Raji (cell line): ENCODE results near the gene EPHA7.

ENCODE experiments used
- POLR2A ChIP-seq: IDR thresholded peaks from 2 replicates; pipeline ENCODE4 v1.6.1; 2011; ENCODE audit warnings: low read depth, low read length, control low read depth; ENCODE audit not compliant: insufficient read depth

Gene EPHA7

DNA sequence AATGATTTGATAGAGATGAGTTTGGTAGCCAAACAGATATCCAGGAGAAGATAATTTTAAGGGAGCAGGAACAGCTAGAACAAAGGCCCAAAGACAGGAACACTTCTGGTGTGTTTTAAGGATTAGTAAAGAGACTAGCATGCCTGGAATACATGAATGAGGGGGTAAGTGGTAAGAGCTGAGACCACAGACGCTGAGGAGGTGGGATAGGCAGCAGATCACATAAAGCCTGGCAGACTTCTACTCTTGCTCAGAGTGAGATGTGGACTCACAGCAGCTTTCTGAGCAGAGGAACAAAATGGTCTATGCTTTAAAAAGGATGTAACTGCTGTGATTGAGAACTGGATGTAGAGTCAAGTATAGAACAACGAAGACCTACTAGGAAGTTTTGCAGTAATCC, 100.1 kb downstream of the EPHA7 start:
- TF ChIP-seq POLR2A: no peak

DNA sequence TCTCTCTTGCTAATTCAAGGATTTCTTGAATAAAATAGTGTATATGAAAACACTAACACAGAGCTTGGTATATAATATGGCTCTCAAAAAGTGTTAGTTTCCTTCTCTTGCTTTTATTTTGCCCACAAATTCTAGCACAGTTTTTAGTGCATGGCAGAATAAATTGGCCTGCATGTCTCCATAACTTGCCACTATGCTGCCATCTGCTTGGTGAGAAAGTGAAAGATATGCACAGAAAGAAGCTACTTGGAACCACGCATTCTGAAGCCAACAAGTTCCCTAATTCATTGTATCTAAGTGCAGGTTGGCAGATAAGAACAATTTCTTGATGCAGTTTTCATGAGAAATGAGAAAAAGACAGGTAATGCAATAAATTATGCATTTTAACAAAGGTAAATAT, 101.2 kb downstream of the EPHA7 start:
- no peak for TF ChIP-seq POLR2A

DNA sequence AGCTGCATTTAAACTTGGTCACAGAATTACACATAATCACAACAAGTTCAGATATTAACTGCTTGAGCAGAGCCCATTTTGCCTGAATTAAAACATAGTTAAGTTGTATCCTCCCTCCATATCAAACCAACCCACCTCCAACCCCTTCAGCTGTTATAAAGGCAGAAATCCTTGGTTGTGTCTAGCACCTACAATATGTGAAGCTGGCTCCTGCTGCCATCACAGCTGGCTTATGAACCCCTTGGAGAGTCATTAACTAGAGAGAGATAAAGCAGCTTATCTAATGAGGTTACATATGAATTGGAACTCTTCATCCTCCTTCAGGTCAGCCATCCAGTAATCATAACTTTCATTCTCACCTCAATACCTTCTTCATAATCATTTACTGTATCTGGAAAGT, 101.8 kb downstream of the EPHA7 start:
- TF ChIP-seq POLR2A: no peak

DNA sequence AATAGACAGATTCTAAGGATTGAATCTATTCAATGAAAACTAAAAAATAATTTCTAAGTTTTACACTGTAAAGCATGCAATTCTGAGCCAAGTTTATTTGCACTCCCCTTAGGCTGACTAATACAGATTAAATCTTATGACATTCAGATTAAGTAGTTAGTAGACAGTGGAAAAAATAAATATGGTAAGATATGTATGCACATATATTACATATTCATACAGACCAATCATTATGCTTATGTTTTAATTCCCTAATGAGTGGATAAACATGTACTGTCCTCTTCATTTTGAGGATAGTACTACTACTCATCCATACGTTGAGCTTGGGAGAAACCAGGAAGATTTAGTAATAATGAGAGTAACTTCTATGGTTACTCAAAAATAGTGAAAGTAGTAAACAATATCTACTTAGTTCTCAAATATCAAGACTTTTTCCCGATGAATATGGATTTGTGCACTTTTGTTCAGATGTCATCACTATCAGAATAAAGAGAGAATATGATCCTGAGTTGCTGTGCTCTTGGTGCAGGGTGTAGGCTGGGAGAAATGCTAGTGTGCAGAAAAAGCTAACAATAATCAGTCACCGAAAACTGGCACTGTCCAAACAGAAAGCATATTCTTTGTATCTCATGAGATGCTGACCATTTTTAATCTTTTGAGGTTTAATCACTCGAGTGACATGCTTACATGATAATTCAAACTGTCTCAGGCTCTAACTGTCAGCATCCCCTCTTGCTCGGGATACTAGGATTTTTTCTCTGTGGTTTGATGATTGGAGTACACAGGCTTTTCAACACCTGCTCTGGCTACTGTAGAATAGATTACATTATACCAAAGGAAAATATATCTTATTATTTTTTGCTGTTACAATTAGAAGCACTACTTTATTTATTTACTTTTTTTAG, 111.6 kb downstream of the EPHA7 start:
- no peak for TF ChIP-seq POLR2A

- no peak for TF ChIP-seq POLR2A
Measured at GRCh38 chr6:93305088-93305487, 114.3 kb downstream of the EPHA7 start.

DNA sequence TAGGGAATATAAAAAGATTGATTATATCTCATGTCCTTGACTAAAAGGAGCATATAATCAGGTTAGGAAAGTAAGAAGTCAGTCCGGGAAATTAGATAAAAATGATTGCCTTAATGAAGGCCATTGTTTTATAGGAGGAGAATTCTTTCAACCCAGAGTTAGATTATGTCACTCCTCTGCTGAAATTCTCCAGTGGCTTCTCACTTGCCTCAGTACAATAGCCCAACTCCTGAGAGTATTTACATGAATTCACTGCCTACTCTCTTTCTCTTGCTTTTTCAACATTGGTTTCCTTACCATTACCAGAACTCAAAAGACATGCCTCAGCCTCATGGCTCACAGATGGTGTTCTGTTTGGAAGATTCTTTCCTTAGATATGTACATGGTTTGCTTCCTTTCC, 114.9 kb downstream of the EPHA7 start:
- TF ChIP-seq POLR2A: no peak

- TF ChIP-seq POLR2A: no peak
Measured at GRCh38 chr6:93300661-93301060, 118.7 kb downstream of the EPHA7 start.

DNA sequence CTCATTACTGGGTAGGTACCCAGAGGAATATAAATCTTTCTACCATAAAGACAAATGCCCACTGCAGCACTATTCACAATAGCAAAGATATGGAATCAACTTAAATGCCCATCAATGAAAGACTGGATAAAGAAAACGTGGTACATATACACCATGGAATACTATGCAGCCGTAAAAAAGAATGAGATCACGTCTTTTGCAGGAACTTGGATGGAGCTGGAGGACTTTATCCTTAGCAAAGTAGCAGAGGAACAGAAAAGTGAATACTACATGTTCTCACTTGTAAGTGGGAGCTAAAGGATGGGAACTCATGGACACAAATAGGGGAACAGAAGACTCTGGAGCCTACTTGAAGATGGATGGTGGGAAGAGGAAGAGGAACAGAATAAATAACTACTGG, 119.7 kb downstream of the EPHA7 start:
- TF ChIP-seq POLR2A: no peak

GRCh38 chr6:93295631-93296030, 123.7 kb downstream of the EPHA7 start:
- TF ChIP-seq POLR2A: no peak

GRCh38 chr6:93294879-93295278, 124.5 kb downstream of the EPHA7 start:
- no peak for TF ChIP-seq POLR2A

- TF ChIP-seq POLR2A: no peak
Measured at GRCh38 chr6:93293872-93294271, 125.5 kb downstream of the EPHA7 start.

DNA sequence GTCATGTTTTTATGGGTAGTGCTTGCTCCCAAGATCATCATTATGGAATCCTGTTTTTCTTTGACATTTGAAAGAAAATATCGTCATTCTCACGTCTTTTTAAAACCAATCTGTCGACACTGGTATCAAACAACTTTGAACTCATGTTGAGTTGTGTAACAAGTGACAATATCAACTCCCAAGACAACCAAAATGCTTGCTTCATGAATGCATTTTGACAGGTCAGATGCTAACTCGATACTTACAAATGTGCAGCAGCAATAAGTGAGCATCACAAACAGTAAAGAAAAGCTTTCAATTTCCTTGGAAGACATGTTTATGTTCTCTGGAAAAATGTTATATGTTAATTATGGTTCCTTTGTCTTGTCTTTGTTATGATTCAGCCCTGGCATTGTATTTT, 125.9 kb downstream of the EPHA7 start:
- no peak for TF ChIP-seq POLR2A

DNA sequence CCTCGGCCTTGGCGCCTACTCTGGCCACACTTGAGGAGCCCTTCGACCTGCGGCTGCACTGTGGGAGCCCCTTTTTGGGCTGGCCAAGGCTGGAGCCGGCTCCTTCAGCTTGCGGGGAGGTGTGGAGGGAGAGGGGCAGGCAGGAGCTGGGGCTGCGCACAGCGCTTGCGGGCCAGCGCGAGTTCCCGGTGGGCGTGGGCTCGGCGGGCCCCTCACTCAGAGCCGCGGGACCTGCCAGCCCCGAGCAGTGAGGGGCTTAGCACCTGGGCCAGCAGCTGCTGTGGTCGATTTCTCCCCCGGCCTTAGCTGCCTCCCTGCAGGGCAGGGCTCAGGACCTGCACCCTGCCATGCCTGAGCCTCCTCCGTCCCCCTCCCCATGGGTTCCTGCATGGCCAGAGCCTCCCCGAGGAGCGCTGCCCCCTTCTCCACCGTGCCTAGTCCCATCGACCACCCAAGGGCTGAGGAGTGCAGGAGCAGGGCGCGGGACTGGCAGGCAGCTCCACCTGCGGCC, 136.8 kb downstream of the EPHA7 start:
- no peak for TF ChIP-seq POLR2A

DNA sequence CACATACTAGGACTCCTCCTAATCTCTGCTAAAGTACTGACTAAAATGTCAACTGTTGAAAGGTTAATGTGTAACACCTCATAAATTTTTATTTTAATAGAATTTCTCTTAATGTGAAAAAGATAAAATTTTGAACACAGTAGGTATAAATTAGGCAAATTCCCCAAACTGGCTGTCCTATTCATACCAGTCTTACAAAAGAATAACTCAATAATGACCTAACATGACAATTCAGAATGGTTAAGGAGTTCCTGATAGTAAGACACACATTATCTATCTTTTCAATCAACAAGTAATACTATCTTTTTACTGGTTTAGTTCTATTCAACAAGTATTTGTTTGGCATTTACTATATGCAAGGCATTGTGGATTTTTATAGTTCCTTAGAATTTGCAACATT, 141.1 kb downstream of the EPHA7 start:
- TF ChIP-seq POLR2A: no peak

GRCh38 chr6:93272896-93273295, 146.5 kb downstream of the EPHA7 start:
- TF ChIP-seq POLR2A: no peak

- no peak for TF ChIP-seq POLR2A
Measured at GRCh38 chr6:93272211-93272610, 147.1 kb downstream of the EPHA7 start.

- no peak for TF ChIP-seq POLR2A
Measured at GRCh38 chr6:93266116-93266817, 153.1 kb downstream of the EPHA7 start.

- TF ChIP-seq POLR2A: no peak
Measured at GRCh38 chr6:93260881-93261280, 158.5 kb downstream of the EPHA7 start.
